Measurements from ENCODE around the gene PLXNA1. TPM values are rescaled to one million over a fixed set of nuclear protein-coding genes. Genes with fewer than 3 reads are reported as not detected.

PLXNA1 gene
- total and polyA plus RNA-seq, 9 donors: 9.2 to 47.2 (median 25.7) TPM

GRCh38 chr3:126996905-126997304 lies 14.0 kb downstream of the PLXNA1 start:
- Histone ChIP-seq H3K4me3 (no peak overlapping the region), H3K36me3 (no peaks in the 10 kb centered on the region), H3K27ac (no peak overlapping the region), H3K27me3 (no peaks in the 10 kb centered on the region), H3K4me1 (ENCODE audit: insufficient read depth) (peaks cover 9% of the 10 kb centered on the region), H3K9me3 (no peaks in the 10 kb centered on the region)
- intact Hi-C loops (cut with DNase I): loop anchor here in 2 of 4 donors (5.0 to 10.0 kb wide), 2 partner anchors 245 to 548 kb away; no protein-coding TSS in a partner anchor
- WGBS, 3 donors: 86 to 91% (median 91%) methylated on average over 7 of the region's 7 CpGs
- TF ChIP-seq POLR2A (IDR thresholded peaks at IDR 0.05) (no peak), CTCF (IDR thresholded peaks at IDR 0.05) (no peak)
- DNase-seq: no peak

DNA sequence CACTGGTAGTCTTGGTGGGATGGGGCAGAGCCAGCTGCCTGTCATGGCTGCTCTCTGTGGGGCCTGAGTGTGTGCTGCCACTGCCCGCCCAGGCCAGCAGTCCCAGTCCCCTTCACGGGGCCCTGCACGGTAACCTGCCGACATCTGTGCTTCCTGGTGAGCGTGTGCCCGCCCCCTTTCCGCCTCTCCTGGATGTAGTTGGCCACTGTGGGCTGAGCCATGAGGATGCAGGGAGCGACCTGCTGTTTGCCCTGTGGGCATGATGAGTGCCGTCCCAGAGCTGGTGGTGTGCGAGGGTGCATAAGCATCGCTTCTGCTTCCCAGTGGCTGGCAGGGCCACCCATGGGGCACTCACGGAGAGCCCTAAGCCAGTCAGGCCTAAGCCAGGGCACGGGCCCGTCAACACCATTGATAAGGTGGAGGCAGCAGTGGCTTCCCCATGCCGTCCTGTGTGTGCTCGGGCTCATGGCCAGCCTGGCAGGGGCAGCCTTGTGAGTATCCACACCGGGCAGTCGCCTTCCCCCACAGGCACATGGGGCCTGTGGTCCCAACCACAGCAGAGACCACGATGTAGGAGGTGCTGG lies 14.6 kb downstream of the PLXNA1 start:
- no peaks in the 10 kb centered on the region for H3K27me3 ChIP-seq
- 88 to 92% (median 89%) methylated on average over 17 to 19 of the region's 19 CpGs for WGBS, 3 donors
- peaks cover 13% of the 10 kb centered on the region for H3K4me1 ChIP-seq (ENCODE audit: insufficient read depth)
- DNase-seq: no peak
- no peak overlapping the region for H3K27ac ChIP-seq
- H3K9me3 ChIP-seq: no peaks in the 10 kb centered on the region
- H3K4me3 ChIP-seq: no peak overlapping the region
- intact Hi-C loops (cut with DNase I): loop anchor here in 2 of 4 donors (5.0 to 10.0 kb wide), 2 partner anchors 245 to 547 kb away; no protein-coding TSS in a partner anchor
- TF ChIP-seq CTCF (IDR thresholded peaks at IDR 0.05) (no peak), POLR2A (IDR thresholded peaks at IDR 0.05) (no peak)
- H3K36me3 ChIP-seq: no peaks in the 10 kb centered on the region

GRCh38 chr3:126998320-126998719 lies 15.4 kb downstream of the PLXNA1 start:
- intact Hi-C loops (cut with DNase I): loop anchor here in 2 of 4 donors (5.0 to 10.0 kb wide), 2 partner anchors 246 to 546 kb away; no protein-coding TSS in a partner anchor
- Histone ChIP-seq H3K36me3 (no peaks in the 10 kb centered on the region), H3K27ac (no peak overlapping the region), H3K4me1 (ENCODE audit: insufficient read depth) (peaks cover 16% of the 10 kb centered on the region), H3K4me3 (no peak overlapping the region), H3K9me3 (no peaks in the 10 kb centered on the region), H3K27me3 (no peaks in the 10 kb centered on the region)
- DNase-seq: no peak
- TF ChIP-seq EP300 (IDR thresholded peaks at IDR 0.05): no peak
- 70 to 81% (median 79%) methylated on average over 4 of the region's 4 CpGs for WGBS, 3 donors

- TF ChIP-seq POLR2A (IDR thresholded peaks at IDR 0.05): no peak
- no peak for TF ChIP-seq CTCF (IDR thresholded peaks at IDR 0.05)
- no peak for TF ChIP-seq EP300 (IDR thresholded peaks at IDR 0.05)
- Histone ChIP-seq H3K9me3 (no peaks in the 10 kb centered on the region), H3K27me3 (no peaks in the 10 kb centered on the region), H3K27ac (no peak overlapping the region), H3K4me1 (ENCODE audit: insufficient read depth) (peaks cover 16% of the 10 kb centered on the region), H3K36me3 (no peaks in the 10 kb centered on the region), H3K4me3 (no peak overlapping the region)
- intact Hi-C loops (cut with DNase I): loop anchor here in 2 of 4 donors (5.0 to 10.0 kb wide), 2 partner anchors 246 to 546 kb away; no protein-coding TSS in a partner anchor
- DNase-seq: no peak
- WGBS, 3 donors: 38 to 50% (median 43%) methylated on average over 3 of the region's 3 CpGs
These were observed 15.8 kb downstream of the PLXNA1 start for GRCh38 chr3:126998728-126999127.

GRCh38 chr3:126999383-126999782 lies 16.5 kb downstream of the PLXNA1 start:
- TF ChIP-seq CTCF (IDR thresholded peaks at IDR 0.05): no peak
- no peak for TF ChIP-seq POLR2A (IDR thresholded peaks at IDR 0.05)
- no peak for TF ChIP-seq EP300 (IDR thresholded peaks at IDR 0.05)
- H3K36me3 ChIP-seq: no peaks in the 10 kb centered on the region
- intact Hi-C loops (cut with DNase I): loop anchor here in 2 of 4 donors (5.0 to 10.0 kb wide), 2 partner anchors 247 to 545 kb away; no protein-coding TSS in a partner anchor
- peaks cover 16% of the 10 kb centered on the region for H3K4me1 ChIP-seq (ENCODE audit: insufficient read depth)
- no peak overlapping the region for H3K27ac ChIP-seq
- H3K27me3 ChIP-seq: no peaks in the 10 kb centered on the region
- H3K4me3 ChIP-seq: no peak overlapping the region
- H3K9me3 ChIP-seq: no peaks in the 10 kb centered on the region
- 76 to 88% (median 85%) methylated on average over 13 to 15 of the region's 15 CpGs for WGBS, 3 donors
- DNase-seq: no peak

Measured in ovary (tissue), 9 donors.